Measurements from ENCODE around the gene FLNB.

Gene FLNB

DNA sequence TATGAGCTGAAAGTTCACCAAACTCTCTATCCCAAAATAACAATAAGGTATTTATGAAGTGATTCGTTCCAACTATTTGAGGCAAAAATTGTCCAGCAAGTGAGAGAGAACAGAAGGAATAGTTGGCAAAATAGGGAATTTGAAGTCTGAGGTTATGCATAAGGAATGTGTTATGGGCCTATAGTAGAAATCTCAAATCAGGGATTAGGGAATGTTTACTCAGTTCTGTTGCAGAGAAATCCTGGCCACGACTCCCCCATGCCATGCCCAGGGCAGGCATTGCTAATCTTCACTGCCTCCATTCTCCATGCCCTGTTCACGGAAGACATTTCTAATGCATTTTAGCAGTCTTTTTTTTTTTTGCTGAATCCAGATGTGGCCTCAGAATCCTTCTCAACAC is 58.6 kb downstream of the FLNB start:
- Histone ChIP-seq H3K9ac (ENCODE audit: low read depth, low read length, poor library complexity, severe bottlenecking) (no peak overlapping the region), H3K4me3 (ENCODE audit: low read length, poor library complexity, severe bottlenecking) (no peak overlapping the region), H3K4me1 (ENCODE audit: insufficient read depth, low read length, poor library complexity, severe bottlenecking) (peaks cover 11% of the 10 kb centered on the region), H3K36me3 (ENCODE audit: insufficient read depth, low read length) (no peaks in the 10 kb centered on the region), H3K9me3 (ENCODE audit: insufficient read depth, low read depth, low read length) (no peaks in the 10 kb centered on the region), H3K27me3 (ENCODE audit: insufficient read depth, low read length, poor library complexity, severe bottlenecking) (no peaks in the 10 kb centered on the region), H3K9me2 (replicated peaks; ENCODE audit: low read depth, low read length) (no peaks in the 10 kb centered on the region), H3F3A (ENCODE audit: low read depth) (no peaks in the 10 kb centered on the region), H3K79me2 (ENCODE audit: insufficient read depth, low read length) (peaks cover 3% of the 10 kb centered on the region; the same call in 1 of the 2 replicates), H2AFZ (ENCODE audit: low read length) (no peak overlapping the region), H3K4me2 (ENCODE audit: low read depth, low read length, poor library complexity, severe bottlenecking) (no peak overlapping the region), H4K20me1 (ENCODE audit: insufficient read depth, low read length, poor library complexity, severe bottlenecking) (peaks cover 4% of the 10 kb centered on the region)
- TF ChIP-seq, protein P1, sequence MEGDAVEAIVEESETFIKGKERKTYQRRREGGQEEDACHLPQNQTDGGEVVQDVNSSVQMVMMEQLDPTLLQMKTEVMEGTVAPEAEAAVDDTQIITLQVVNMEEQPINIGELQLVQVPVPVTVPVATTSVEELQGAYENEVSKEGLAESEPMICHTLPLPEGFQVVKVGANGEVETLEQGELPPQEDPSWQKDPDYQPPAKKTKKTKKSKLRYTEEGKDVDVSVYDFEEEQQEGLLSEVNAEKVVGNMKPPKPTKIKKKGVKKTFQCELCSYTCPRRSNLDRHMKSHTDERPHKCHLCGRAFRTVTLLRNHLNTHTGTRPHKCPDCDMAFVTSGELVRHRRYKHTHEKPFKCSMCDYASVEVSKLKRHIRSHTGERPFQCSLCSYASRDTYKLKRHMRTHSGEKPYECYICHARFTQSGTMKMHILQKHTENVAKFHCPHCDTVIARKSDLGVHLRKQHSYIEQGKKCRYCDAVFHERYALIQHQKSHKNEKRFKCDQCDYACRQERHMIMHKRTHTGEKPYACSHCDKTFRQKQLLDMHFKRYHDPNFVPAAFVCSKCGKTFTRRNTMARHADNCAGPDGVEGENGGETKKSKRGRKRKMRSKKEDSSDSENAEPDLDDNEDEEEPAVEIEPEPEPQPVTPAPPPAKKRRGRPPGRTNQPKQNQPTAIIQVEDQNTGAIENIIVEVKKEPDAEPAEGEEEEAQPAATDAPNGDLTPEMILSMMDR (conservative IDR thresholded peaks at IDR 0.05; ENCODE audit: low read length), result no peak
- TF ChIP-seq EZH2phosphoT487 (IDR thresholded peaks at IDR 0.05; ENCODE audit: borderline replicate concordance), result no peak

DNA sequence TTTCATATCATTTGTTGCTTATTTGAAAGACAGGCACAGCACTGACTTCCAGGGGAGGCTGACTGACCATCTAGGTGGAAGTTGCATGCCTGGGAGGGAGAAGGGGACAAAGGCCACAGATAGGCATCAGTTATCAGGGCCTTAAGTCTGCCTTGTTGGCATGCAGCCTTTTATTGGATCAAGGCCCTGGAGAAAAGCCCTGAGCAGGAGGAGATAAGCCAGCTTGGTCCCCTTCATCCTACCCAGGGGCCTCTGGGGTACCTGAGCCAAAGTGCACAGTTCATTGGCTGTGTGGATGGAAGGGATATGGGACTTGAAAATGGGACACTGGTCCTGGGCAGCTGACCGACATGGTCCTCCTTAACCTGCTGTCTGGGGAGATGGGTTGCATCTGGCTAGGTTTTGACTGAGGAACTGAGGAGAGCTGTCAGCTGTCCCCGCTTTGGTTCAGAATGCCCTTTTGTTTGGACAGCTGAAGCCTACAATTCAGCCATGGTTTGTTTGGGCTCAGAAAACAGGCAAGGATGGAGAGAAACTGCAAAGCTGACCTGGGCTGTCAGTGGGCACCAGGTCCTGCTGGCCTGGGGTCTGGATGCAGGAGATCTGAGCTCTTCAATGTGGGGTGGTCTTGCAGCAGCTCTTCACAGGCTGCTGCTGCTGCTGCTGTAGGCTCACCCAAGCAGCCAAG is 60.0 kb downstream of the FLNB start:
- no peaks in the 10 kb centered on the region for H4K20me1 ChIP-seq (ENCODE audit: insufficient read depth, low read length, poor library complexity, severe bottlenecking)
- no peak overlapping the region for H3K4me3 ChIP-seq (ENCODE audit: low read length, poor library complexity, severe bottlenecking)
- H3K79me2 ChIP-seq (ENCODE audit: insufficient read depth, low read length), result peaks cover 3% of the 10 kb centered on the region; the same call in 1 of the 2 replicates
- no peaks in the 10 kb centered on the region for H3K9me3 ChIP-seq (ENCODE audit: insufficient read depth, low read depth, low read length)
- no peak overlapping the region for H2AFZ ChIP-seq (ENCODE audit: low read length)
- H3K27me3 ChIP-seq (ENCODE audit: insufficient read depth, low read length, poor library complexity, severe bottlenecking), result no peaks in the 10 kb centered on the region
- H3K4me2 ChIP-seq (ENCODE audit: low read depth, low read length, poor library complexity, severe bottlenecking), result no peak overlapping the region
- no peak overlapping the region for H3K9ac ChIP-seq (ENCODE audit: low read depth, low read length, poor library complexity, severe bottlenecking)
- H3F3A ChIP-seq (ENCODE audit: low read depth), result no peaks in the 10 kb centered on the region
- H3K36me3 ChIP-seq (ENCODE audit: insufficient read depth, low read length), result no peaks in the 10 kb centered on the region
- no peaks in the 10 kb centered on the region for H3K9me2 ChIP-seq (replicated peaks; ENCODE audit: low read depth, low read length)
- H3K4me1 ChIP-seq (ENCODE audit: insufficient read depth, low read length, poor library complexity, severe bottlenecking), result peaks cover 8% of the 10 kb centered on the region
- TF ChIP-seq, protein P1 (conservative IDR thresholded peaks at IDR 0.05; ENCODE audit: low read length), result no peak
- no peak for TF ChIP-seq EZH2phosphoT487 (IDR thresholded peaks at IDR 0.05; ENCODE audit: borderline replicate concordance)

DNA sequence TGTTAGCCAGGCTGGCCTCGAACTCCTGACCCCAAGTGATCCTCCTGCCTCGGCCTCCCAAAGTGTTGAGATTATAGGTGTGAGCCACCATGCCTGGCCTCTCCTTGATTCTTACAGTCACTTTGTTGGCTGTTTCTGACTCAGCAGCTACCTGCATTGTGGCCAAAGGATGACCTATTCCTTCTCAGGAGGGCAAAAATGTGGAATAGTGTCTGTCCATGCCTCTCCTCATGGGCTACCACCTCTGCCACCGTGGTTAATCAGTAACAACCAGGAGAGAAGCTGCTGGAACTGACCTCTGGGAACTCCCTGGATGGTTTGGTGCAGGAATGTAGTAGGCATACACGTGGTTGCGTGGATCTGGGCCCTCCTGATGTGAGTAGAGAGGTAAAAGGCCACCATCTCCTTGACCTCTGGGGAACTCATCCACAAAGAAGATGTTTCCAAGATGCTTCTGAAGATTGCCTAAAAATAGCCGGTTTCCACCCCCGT is 63.3 kb downstream of the FLNB start:
- no peaks in the 10 kb centered on the region for H4K20me1 ChIP-seq (ENCODE audit: insufficient read depth, low read length, poor library complexity, severe bottlenecking)
- no peaks in the 10 kb centered on the region for H3K9me2 ChIP-seq (replicated peaks; ENCODE audit: low read depth, low read length)
- H3K36me3 ChIP-seq (ENCODE audit: insufficient read depth, low read length), result no peaks in the 10 kb centered on the region
- peaks cover 20% of the 10 kb centered on the region for H3K4me1 ChIP-seq (ENCODE audit: insufficient read depth, low read length, poor library complexity, severe bottlenecking)
- no peak overlapping the region for H2AFZ ChIP-seq (ENCODE audit: low read length)
- no peaks in the 10 kb centered on the region for H3F3A ChIP-seq (ENCODE audit: low read depth)
- H3K27me3 ChIP-seq (ENCODE audit: insufficient read depth, low read length, poor library complexity, severe bottlenecking), result no peaks in the 10 kb centered on the region
- no peak overlapping the region for H3K9ac ChIP-seq (ENCODE audit: low read depth, low read length, poor library complexity, severe bottlenecking)
- H3K4me2 ChIP-seq (ENCODE audit: low read depth, low read length, poor library complexity, severe bottlenecking), result no peak overlapping the region
- H3K9me3 ChIP-seq (ENCODE audit: insufficient read depth, low read depth, low read length), result no peaks in the 10 kb centered on the region
- no peak overlapping the region for H3K4me3 ChIP-seq (ENCODE audit: low read length, poor library complexity, severe bottlenecking)
- H3K79me2 ChIP-seq (ENCODE audit: insufficient read depth, low read length), result no peaks in the 10 kb centered on the region; the same call in 1 of the 2 replicates
- TF ChIP-seq, protein P1 (conservative IDR thresholded peaks at IDR 0.05; ENCODE audit: low read length), result no peak
- TF ChIP-seq EZH2phosphoT487 (IDR thresholded peaks at IDR 0.05; ENCODE audit: borderline replicate concordance), result no peak

All from Loucy (cell line).